GM19025 (cell line): ENCODE results near the gene DIP2C.

Experiments used
- ATAC-seq: cut with Tn5 transposase; IDR thresholded peaks from one replicate; pipeline ENCODE4 v1.9.1; 2021; ENCODE audit warnings: mild to moderate bottlenecking, low read depth, moderate library complexity; ENCODE audit not compliant: unreplicated experiment

Gene DIP2C

GRCh38 chr10:508726-509125 lies 180.7 kb downstream of the DIP2C start:
- no peak for ATAC-seq

- ATAC-seq = no peak
Observed at GRCh38 chr10:507908-508444, 181.5 kb downstream of the DIP2C start.

- no peak for ATAC-seq
Observed at GRCh38 chr10:507355-507699, 182.1 kb downstream of the DIP2C start.

- no peak for ATAC-seq
Observed at GRCh38 chr10:506451-507354, 182.8 kb downstream of the DIP2C start.

GRCh38 chr10:505419-505818 lies 184.0 kb downstream of the DIP2C start:
- ATAC-seq = no peak

GRCh38 chr10:504806-505205 lies 184.7 kb downstream of the DIP2C start:
- no peak for ATAC-seq

- ATAC-seq = no peak
Observed at GRCh38 chr10:504121-504611, 185.3 kb downstream of the DIP2C start.

- ATAC-seq = no peak
Observed at GRCh38 chr10:501596-501995, 187.9 kb downstream of the DIP2C start.

- ATAC-seq = no peak
Observed at GRCh38 chr10:500876-501275, 188.6 kb downstream of the DIP2C start.

GRCh38 chr10:499991-500390 lies 189.5 kb downstream of the DIP2C start:
- ATAC-seq = no peak

GRCh38 chr10:498760-499435 lies 190.6 kb downstream of the DIP2C start:
- ATAC-seq = no peak

GRCh38 chr10:497898-498451 lies 191.5 kb downstream of the DIP2C start:
- ATAC-seq = no peak

- no peak for ATAC-seq
Observed at GRCh38 chr10:497289-497688, 192.2 kb downstream of the DIP2C start.

- no peak for ATAC-seq
Observed at GRCh38 chr10:494556-494955, 194.9 kb downstream of the DIP2C start.

- ATAC-seq = no peak
Observed at GRCh38 chr10:494149-494542, 195.3 kb downstream of the DIP2C start.

- no peak for ATAC-seq
Observed at GRCh38 chr10:493391-494148, 195.9 kb downstream of the DIP2C start.

- no peak for ATAC-seq
Observed at GRCh38 chr10:492836-493235, 196.6 kb downstream of the DIP2C start.

GRCh38 chr10:491667-492424 lies 197.6 kb downstream of the DIP2C start:
- no peak for ATAC-seq

GRCh38 chr10:490891-491571 lies 198.4 kb downstream of the DIP2C start:
- ATAC-seq = no peak
